ENCODE measurements around the gene IL17RC. TPM values are rescaled to one million over a fixed set of nuclear protein-coding genes. Genes with fewer than 3 reads are reported as not detected.

Gene IL17RC
- total RNA-seq, 1 donor from 2014 or later: 7.3 TPM

DNA sequence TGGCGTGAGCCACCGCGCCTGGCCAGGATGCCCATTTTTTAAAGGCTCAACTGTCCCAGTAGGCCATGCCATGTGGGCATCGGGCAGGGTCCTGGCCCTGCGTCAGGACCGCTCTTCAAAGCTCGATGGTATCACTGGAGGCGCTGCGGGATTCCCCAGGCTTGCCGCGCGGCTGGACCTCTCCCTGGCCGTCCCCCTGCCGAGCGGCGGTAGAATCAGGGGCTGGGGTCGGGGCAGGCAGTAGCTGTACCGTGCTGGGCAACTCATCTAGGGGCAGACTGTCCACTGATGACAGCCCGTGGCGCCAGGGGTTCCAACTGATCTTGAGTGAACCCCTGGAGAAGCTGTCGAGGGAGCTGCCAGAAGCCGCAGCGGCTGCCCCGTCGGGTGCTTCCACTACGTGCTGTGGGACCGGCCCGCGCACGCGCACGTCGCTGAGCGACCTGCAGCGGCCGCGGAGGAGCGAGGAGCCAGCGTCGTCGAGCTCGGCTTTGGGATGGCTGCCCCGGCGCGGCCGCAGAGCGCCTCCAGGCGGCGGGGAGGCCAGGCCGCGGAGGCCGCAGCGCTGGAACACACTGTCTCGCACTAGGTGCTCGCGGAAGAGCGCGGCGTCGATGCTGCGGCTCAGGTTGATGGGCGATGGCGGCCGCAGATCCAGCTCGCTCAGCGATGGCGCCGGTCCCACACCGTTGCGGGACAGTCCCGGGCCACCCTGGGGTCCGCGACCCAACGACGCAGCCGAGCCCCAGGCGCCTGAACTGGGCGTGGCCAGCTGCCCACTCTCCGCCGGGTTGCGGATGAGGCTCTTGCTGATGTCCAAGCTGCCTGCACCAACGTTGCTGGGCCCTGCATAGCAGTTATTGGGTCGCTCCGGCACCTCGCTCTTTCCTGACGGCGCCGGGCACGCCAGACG is 29.5 kb downstream of the IL17RC start:
- H3K4me3 Mint-ChIP-seq: peak overlapping the region; percentile 84
- TF ChIP-seq, protein P1, sequence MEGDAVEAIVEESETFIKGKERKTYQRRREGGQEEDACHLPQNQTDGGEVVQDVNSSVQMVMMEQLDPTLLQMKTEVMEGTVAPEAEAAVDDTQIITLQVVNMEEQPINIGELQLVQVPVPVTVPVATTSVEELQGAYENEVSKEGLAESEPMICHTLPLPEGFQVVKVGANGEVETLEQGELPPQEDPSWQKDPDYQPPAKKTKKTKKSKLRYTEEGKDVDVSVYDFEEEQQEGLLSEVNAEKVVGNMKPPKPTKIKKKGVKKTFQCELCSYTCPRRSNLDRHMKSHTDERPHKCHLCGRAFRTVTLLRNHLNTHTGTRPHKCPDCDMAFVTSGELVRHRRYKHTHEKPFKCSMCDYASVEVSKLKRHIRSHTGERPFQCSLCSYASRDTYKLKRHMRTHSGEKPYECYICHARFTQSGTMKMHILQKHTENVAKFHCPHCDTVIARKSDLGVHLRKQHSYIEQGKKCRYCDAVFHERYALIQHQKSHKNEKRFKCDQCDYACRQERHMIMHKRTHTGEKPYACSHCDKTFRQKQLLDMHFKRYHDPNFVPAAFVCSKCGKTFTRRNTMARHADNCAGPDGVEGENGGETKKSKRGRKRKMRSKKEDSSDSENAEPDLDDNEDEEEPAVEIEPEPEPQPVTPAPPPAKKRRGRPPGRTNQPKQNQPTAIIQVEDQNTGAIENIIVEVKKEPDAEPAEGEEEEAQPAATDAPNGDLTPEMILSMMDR (conservative IDR thresholded peaks at IDR 0.05): peak; percentile 74
- H3K27me3 Mint-ChIP-seq (ENCODE audit: low read depth): peaks cover 4% of the 10 kb centered on the region
- peaks cover under 1% of the 10 kb centered on the region for H3K36me3 Mint-ChIP-seq (ENCODE audit: low read depth)
- no peak overlapping the region for H3K27ac Mint-ChIP-seq (ENCODE audit: unreplicated experiment)
- peak; percentile 77 for DNase-seq (ENCODE audit: low read depth, low spot score)
- H3K4me1 Mint-ChIP-seq: peaks cover 3% of the 10 kb centered on the region
- H3K9me3 Mint-ChIP-seq: no peaks in the 10 kb centered on the region

DNA sequence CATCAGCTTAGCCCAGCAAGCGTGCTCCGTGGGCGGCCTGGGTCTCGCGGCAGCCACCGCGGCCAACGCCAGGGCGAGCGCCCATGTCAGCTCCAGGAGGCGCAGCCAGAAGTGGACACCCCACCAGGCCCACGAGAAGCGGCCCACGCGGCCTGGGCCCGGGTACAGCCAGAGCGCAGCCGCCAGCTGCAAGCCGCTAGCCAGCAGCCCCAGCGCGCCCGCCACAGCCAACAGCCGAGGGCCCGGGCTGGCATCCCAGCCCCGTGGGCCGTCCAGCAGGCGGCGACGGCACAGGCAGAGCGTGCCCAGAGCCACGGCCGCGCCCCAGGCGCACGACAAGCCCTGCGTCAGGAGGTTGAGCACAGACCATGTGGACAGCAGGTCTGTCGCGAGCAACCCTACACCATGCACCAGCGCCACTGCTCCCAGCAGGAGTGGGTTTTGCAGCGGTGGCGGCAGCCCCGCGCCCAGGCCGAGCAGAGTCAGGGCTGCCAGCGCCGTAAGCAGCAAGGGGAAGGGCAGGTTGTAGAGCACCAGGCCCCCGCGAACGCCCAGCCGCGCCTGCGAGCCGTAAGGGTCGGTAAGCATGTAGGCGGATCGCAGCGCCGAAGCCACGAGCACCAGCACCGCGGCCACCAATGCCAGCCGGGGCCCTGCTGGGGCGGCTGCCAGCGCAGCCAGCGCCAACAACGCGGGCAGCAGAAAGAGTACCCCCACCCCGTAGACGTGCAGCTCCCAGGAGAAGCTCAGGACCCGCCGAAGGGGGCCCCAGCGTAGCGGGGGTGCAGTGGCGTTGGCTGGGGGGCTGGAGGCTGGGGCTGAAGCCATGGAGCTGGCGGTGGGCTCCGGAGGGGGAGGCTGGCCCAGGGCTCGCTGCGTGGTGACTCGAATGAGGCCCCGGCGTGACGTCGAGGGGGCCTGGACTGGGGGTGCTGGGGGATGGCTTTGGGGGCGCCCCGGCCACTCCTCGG is 30.4 kb downstream of the IL17RC start:
- peaks cover 4% of the 10 kb centered on the region for H3K27me3 Mint-ChIP-seq (ENCODE audit: low read depth)
- H3K9me3 Mint-ChIP-seq: no peaks in the 10 kb centered on the region
- H3K4me1 Mint-ChIP-seq: peaks cover 3% of the 10 kb centered on the region
- TF ChIP-seq, protein P1 (conservative IDR thresholded peaks at IDR 0.05): peak; percentile 59
- H3K36me3 Mint-ChIP-seq (ENCODE audit: low read depth): no peaks in the 10 kb centered on the region
- DNase-seq (ENCODE audit: low read depth, low spot score): peak; percentile 55
- peak overlapping the region; percentile 73 for H3K4me3 Mint-ChIP-seq
- H3K27ac Mint-ChIP-seq (ENCODE audit: unreplicated experiment): no peak overlapping the region

- no peak for DNase-seq (ENCODE audit: low read depth, low spot score)
- Mint-ChIP-seq H3K27me3 (ENCODE audit: low read depth) (peaks cover 4% of the 10 kb centered on the region), H3K4me3 (peak overlapping the region; percentile 51)
Observed at GRCh38 chr3:9948586-9948985, 31.7 kb downstream of the IL17RC start.

DNA sequence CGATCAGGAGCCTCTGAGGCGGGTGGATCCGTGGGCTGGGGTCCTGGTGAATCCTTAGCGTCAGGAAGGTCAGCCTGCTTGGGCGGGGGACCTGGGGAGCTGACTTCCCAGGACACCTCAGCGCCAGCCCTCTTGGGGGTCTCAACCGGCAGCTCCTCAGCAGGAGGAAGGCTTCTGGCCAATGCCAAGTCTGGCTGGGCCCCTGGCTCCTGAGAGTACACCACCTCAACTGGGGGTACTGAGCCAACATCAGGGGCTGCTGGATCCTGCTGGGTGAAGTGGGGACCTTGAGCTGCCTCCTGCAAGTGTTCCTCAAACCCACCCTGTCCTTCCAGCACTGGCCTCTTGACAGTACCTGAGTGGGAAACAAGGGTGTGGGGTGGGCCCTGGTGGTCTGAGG is 32.2 kb downstream of the IL17RC start:
- no peaks in the 10 kb centered on the region for H3K9me3 Mint-ChIP-seq
- H3K36me3 Mint-ChIP-seq (ENCODE audit: low read depth): no peaks in the 10 kb centered on the region
- H3K27me3 Mint-ChIP-seq (ENCODE audit: low read depth): peaks cover 4% of the 10 kb centered on the region
- DNase-seq (ENCODE audit: low read depth, low spot score): no peak
- no peak overlapping the region for H3K27ac Mint-ChIP-seq (ENCODE audit: unreplicated experiment)
- peaks cover 3% of the 10 kb centered on the region for H3K4me1 Mint-ChIP-seq
- peak overlapping the region; percentile 61 for H3K4me3 Mint-ChIP-seq
- TF ChIP-seq, protein P1 (conservative IDR thresholded peaks at IDR 0.05): no peak

More at GRCh38 chr3:9948586-9948985, 31.7 kb downstream of the IL17RC start:
- TF ChIP-seq, protein P1 (conservative IDR thresholded peaks at IDR 0.05): no peak
- H3K27ac Mint-ChIP-seq (ENCODE audit: unreplicated experiment): no peak overlapping the region
- peaks cover 3% of the 10 kb centered on the region for H3K4me1 Mint-ChIP-seq
- H3K9me3 Mint-ChIP-seq: no peaks in the 10 kb centered on the region
- no peaks in the 10 kb centered on the region for H3K36me3 Mint-ChIP-seq (ENCODE audit: low read depth)

GRCh38 chr3:9949626-9950025 is 32.7 kb downstream of the IL17RC start:
- no peak overlapping the region for H3K27ac Mint-ChIP-seq (ENCODE audit: unreplicated experiment)

More at GRCh38 chr3:9949626-9950025, 32.7 kb downstream of the IL17RC start:
- no peak for DNase-seq (ENCODE audit: low read depth, low spot score)
- Mint-ChIP-seq H3K36me3 (ENCODE audit: low read depth) (no peaks in the 10 kb centered on the region), H3K9me3 (no peaks in the 10 kb centered on the region), H3K4me3 (peak overlapping the region; percentile 61), H3K4me1 (peaks cover 3% of the 10 kb centered on the region), H3K27me3 (ENCODE audit: low read depth) (peaks cover 4% of the 10 kb centered on the region)
- TF ChIP-seq, protein P1 (conservative IDR thresholded peaks at IDR 0.05): no peak

Data from neural crest cell (in vitro differentiated cells).